ENCODE data around the gene GHITM. TPM values are rescaled to one million over a fixed set of nuclear protein-coding genes. Genes with fewer than 3 reads are reported as not detected.

Gene GHITM
- total RNA-seq = 231 and 276 TPM in 2 replicates

- peak; percentile 31 for TF ChIP-seq CTCF (IDR thresholded peaks at IDR 0.05; ENCODE audit: insufficient read depth, low read length, poor library complexity, severe bottlenecking)
- DNase-seq (ENCODE audit: low read depth) = peak; percentile 86
- Histone ChIP-seq H3K27me3 (ENCODE audit: control insufficient read depth, insufficient read depth, low read length) (no peaks in the 10 kb centered on the region), H3K4me3 (ENCODE audit: low read depth, low read length) (peak within 1 kb of the TSS; percentile 79), H3K36me3 (ENCODE audit: control insufficient read depth, insufficient read depth, low read length) (no peaks in the 10 kb centered on the region)
Measured at GRCh38 chr10:84139126-84140035, at the start of gene GHITM. TSS of gene GHITM (plus strand) at chr10:84139509. CDS start at chr10:84141501, 1,992 bp downstream.

GRCh38 chr10:84095811-84096497 lies 43.4 kb upstream of the GHITM start:
- TF ChIP-seq CTCF (IDR thresholded peaks at IDR 0.05; ENCODE audit: insufficient read depth, low read length, poor library complexity, severe bottlenecking) = no peak
- no peaks in the 10 kb centered on the region for H3K27me3 ChIP-seq (ENCODE audit: control insufficient read depth, insufficient read depth, low read length)
- no peak for DNase-seq (ENCODE audit: low read depth)
- H3K4me3 ChIP-seq (ENCODE audit: low read depth, low read length) = no peak overlapping the region
- H3K36me3 ChIP-seq (ENCODE audit: control insufficient read depth, insufficient read depth, low read length) = no peaks in the 10 kb centered on the region

GRCh38 chr10:84097787-84098353 lies 41.4 kb upstream of the GHITM start:
- H3K36me3 ChIP-seq (ENCODE audit: control insufficient read depth, insufficient read depth, low read length) = no peaks in the 10 kb centered on the region
- DNase-seq (ENCODE audit: low read depth) = no peak
- H3K4me3 ChIP-seq (ENCODE audit: low read depth, low read length) = no peak overlapping the region
- peak; percentile 54 for TF ChIP-seq CTCF (IDR thresholded peaks at IDR 0.05; ENCODE audit: insufficient read depth, low read length, poor library complexity, severe bottlenecking)
- H3K27me3 ChIP-seq (ENCODE audit: control insufficient read depth, insufficient read depth, low read length) = no peaks in the 10 kb centered on the region

- no peak for TF ChIP-seq CTCF (IDR thresholded peaks at IDR 0.05; ENCODE audit: insufficient read depth, low read length, poor library complexity, severe bottlenecking)
- Histone ChIP-seq H3K36me3 (ENCODE audit: control insufficient read depth, insufficient read depth, low read length) (no peaks in the 10 kb centered on the region), H3K4me3 (ENCODE audit: low read depth, low read length) (no peak overlapping the region), H3K27me3 (ENCODE audit: control insufficient read depth, insufficient read depth, low read length) (no peaks in the 10 kb centered on the region)
- no peak for DNase-seq (ENCODE audit: low read depth)
Measured at GRCh38 chr10:84098667-84099066, 40.6 kb upstream of the GHITM start.

- DNase-seq (ENCODE audit: low read depth) = no peak
- Histone ChIP-seq H3K36me3 (ENCODE audit: control insufficient read depth, insufficient read depth, low read length) (no peaks in the 10 kb centered on the region), H3K27me3 (ENCODE audit: control insufficient read depth, insufficient read depth, low read length) (no peaks in the 10 kb centered on the region), H3K4me3 (ENCODE audit: low read depth, low read length) (no peak overlapping the region)
- TF ChIP-seq CTCF (IDR thresholded peaks at IDR 0.05; ENCODE audit: insufficient read depth, low read length, poor library complexity, severe bottlenecking) = no peak
Measured at GRCh38 chr10:84101042-84101441, 38.3 kb upstream of the GHITM start.
